ENCODE results near the gene ITPRIP.

ITPRIP gene

DNA sequence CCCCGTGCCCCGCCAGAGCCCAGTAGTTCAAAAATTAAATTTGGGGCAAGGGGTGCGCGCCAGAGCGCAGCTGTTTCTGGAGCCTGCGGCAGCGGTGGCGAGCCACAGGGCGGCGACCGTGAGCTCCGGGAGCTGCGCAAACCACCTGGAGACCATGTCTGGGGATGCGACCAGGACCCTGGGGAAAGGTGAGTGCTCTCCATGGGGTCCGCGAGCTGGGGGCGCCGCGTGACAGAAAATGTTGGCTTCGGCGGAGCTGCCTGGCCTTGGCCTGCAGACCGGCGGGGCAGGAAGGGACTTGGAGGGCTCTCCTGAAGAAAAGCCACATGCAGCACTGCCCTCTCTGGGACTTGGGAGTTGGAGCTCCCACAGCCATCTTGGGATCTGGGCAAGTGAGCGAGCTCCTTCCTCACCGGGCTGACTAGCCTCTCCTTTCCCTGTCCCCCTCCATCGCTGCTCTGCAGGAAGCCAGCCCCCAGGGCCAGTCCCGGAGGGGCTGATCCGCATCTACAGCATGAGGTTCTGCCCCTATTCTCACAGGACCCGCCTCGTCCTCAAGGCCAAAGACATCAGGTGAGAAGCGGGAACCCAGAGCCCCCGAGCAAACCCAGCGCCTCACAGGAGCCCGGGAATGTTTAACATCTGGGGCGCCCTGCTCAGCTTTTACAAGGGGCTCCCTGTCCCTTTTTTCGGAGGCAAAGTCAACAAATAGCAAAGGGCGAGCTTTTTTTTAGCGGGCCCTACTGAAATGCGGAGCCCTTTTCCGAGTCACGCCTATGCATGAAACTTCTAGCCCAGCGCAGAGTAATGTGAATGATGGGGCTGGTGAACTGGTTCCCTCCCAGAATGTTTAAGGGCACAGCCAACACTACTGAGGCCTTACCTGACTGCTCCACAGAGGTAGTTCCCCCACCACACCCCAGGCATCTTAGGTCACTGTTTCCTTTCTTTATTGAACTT, 63.2 kb downstream of the ITPRIP start:
- no peak overlapping the region for H3K9ac ChIP-seq

DNA sequence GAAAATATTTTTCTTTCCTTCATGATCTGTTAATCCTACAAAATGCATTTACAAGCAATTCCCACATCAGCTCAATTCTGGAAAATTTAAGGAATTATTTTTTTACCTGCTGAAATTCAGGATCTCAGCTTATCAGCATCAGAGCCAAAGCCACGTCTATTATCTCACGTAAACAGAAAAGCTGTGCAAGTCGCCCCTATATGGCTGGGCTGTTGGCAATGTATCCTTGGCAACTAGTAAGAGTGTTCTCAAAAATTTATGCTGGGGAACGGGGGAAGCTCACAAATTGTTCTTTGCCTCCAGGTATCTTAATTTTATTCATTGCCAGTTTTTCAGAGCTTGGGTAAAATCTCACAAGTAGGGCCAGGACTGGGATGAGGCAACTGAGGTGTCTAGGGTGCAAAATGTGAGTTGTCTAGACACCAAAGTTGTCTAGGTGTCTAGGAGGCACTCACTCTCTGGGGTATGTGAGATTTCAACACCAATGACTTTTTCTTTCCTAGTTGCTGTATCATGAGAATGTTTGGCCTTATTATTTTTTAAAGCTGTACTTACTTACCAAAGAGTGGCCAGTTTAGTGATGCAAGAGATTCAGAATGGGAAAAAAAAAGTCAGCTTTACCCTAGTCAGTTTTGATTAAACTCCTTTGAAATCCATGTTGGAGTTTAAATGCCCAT, 64.2 kb downstream of the ITPRIP start:
- no peaks in the 10 kb centered on the region for H3K36me3 ChIP-seq
- peak overlapping the region; percentile 47 for H3K4me2 ChIP-seq
- H3K4me3 ChIP-seq: no peak overlapping the region
- H3K4me1 ChIP-seq: peaks cover 6% of the 10 kb centered on the region; the same call in 1 of the 2 replicates
- H3K9ac ChIP-seq: no peak overlapping the region
- no peaks in the 10 kb centered on the region for H3K9me3 ChIP-seq
- no peaks in the 10 kb centered on the region for H4K20me1 ChIP-seq
- no peak for TF ChIP-seq Cebpa-rat (IDR thresholded peaks at IDR 0.05)
- H3K27ac ChIP-seq: no peak overlapping the region
- peaks cover 24% of the 10 kb centered on the region for H3K27me3 ChIP-seq

More for the DNA sequence above, 63.2 kb downstream of the ITPRIP start:
- Histone ChIP-seq H3K27me3 (peaks cover 24% of the 10 kb centered on the region), H3K27ac (no peak overlapping the region), H4K20me1 (no peaks in the 10 kb centered on the region), H3K9me3 (no peaks in the 10 kb centered on the region), H3K36me3 (no peaks in the 10 kb centered on the region), H3K4me2 (peak overlapping the region; percentile 47), H3K4me3 (no peak overlapping the region), H3K4me1 (no peaks in the 10 kb centered on the region)
- no peak for TF ChIP-seq Cebpa-rat (IDR thresholded peaks at IDR 0.05)

DNA sequence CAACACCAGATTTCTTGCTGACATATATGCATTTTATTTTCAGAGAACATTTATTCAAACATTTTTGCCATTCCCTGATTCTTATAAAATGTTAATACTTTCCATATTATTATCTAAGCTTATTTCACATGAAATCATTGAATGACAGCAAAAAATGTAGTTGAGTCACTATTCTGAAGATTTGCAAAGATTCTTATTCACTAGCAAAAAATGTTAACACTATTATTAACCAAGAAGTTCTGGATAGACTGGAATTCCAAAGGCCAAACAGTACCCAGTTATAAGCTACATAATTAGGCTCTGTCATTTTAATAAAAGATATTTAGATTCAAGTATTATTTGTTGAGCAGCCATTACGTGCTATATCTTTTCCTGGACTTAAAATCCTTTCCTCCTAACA, 65.0 kb downstream of the ITPRIP start:
- H3K36me3 ChIP-seq: peaks cover 2% of the 10 kb centered on the region; the same call in 1 of the 2 replicates
- no peak overlapping the region for H3K27ac ChIP-seq
- no peak overlapping the region for H3K4me2 ChIP-seq
- no peaks in the 10 kb centered on the region for H3K9me3 ChIP-seq
- H3K9ac ChIP-seq: no peak overlapping the region
- H3K4me3 ChIP-seq: no peak overlapping the region
- H4K20me1 ChIP-seq: no peaks in the 10 kb centered on the region
- peaks cover 24% of the 10 kb centered on the region for H3K27me3 ChIP-seq
- TF ChIP-seq Cebpa-rat (IDR thresholded peaks at IDR 0.05): no peak
- peaks cover 8% of the 10 kb centered on the region for H3K4me1 ChIP-seq

DNA sequence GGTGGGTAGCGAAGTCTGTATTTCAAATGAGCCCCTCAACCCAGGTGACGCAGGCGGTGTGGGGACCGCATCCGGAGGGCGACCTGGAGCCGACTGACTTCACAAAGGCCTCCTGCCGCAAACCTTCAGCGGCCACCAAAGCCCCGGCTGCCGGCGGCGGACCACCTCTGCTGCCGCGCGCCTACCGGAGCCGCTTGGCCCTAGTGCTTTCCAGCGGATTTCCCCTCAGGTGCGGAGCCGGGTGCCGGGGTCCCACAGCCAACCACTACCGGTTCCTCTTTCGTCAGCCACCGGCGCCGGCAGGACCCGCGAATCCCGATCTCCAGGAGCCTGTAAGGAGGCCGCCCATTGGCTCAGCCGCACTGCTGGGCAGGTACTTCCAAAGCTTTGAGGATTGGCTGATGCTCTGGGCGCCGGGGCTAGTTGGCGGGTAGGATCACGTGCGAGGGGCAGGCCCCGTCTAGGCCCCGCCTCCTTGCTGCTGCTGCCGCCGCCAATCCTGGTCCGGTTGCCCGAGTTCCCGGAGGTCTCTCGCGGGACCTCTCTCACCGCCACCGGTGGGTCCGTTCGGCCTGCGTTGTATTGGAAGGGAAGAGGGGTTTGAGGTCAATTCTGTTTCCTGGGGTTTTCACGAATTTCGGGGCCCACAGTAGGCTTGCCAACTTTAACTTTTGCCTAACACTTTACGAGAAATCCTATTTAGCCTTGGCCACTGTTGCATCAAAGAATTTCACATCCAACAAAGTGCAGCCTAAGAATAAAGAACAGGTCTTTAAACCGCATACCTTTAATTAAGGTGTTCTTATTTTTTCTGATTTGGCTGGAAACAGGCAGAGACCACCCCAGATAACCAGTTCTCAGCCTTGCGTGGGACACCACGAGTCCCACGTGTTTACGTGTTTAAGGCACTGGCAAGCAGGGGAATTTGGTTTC, 69.3 kb downstream of the ITPRIP start, which contains the start of gene GSTO2:
Gene GSTO2 (plus strand): TSS at position 472 of the 933 bp plus-strand sequence. CDS start 5,732 bp downstream, outside the sequence.
- H3K9ac ChIP-seq: peak within 1 kb of the TSS; percentile 85

DNA sequence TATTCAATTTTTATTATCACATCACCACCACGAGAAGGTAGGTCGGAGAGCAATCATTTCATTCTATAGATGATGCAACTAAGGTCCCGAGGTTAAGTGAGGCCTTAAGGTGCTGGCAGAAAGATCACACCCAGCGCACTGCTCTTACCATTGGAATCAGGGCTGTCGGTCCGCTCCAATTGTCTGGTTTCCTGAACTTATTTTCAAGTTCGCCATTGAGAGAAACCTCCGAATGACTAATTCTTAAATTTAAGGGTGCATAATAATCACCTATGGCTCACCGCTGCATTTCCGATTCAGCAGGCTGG, 69.9 kb downstream of the ITPRIP start:
- Histone ChIP-seq H3K4me2 (peak overlapping the region; percentile 86), H3K9me3 (no peaks in the 10 kb centered on the region), H3K4me3 (peak overlapping the region; percentile 83), H3K36me3 (peaks cover 48% of the 10 kb centered on the region), H3K27ac (peak overlapping the region; percentile 85), H4K20me1 (peaks cover 20% of the 10 kb centered on the region), H3K4me1 (peaks cover 20% of the 10 kb centered on the region), H3K27me3 (no peaks in the 10 kb centered on the region), H3K9ac (peak overlapping the region; percentile 85)
- TF ChIP-seq Cebpa-rat (IDR thresholded peaks at IDR 0.05): no peak

More for the DNA sequence above, 69.3 kb downstream of the ITPRIP start, which contains the start of gene GSTO2:
- peaks cover 18% of the 10 kb centered on the region for H4K20me1 ChIP-seq
- H3K4me1 ChIP-seq: peaks cover 20% of the 10 kb centered on the region
- peak within 1 kb of the TSS; percentile 83 for H3K4me3 ChIP-seq
- H3K9me3 ChIP-seq: no peaks in the 10 kb centered on the region
- peak within 1 kb of the TSS; percentile 86 for H3K4me2 ChIP-seq
- peaks cover 4% of the 10 kb centered on the region; the same call in 1 of the 2 replicates for H3K27me3 ChIP-seq
- H3K36me3 ChIP-seq: peaks cover 44% of the 10 kb centered on the region
- H3K27ac ChIP-seq: peak within 1 kb of the TSS; percentile 85
- no peak for TF ChIP-seq Cebpa-rat (IDR thresholded peaks at IDR 0.05)

DNA sequence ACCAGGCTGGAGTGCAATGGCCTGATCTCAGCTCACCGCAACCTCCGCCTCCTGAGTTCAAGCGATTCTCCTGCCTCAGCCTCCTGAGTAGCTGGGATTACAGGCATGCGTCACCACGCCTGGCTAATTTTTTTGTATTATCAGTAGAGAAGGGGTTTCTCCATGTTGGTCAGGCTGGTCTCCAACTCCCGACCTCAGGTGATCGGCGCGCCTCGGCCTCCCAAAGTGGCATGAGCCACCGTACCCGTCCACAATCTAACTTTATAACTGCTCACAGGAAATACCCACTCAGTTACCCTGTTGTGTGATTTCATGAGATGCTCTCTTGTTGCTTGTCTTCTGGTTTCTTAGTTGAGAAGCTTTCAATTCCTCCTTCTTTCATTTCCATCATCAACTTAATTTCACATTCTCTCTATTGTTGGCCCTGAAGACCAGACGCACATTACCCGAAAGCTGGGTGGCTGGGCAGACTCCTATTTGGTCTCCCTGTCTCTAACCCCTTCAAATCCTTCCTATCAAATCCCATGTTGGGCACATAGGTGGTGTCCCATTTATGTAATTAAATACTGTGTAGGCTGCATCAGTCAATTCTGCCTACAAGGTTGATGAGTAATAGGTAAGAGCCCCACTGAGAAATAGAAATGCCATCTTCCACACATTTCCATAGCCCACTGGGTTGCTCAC, 70.4 kb downstream of the ITPRIP start:
- Histone ChIP-seq H3K4me1 (peaks cover 20% of the 10 kb centered on the region), H3K27me3 (no peaks in the 10 kb centered on the region), H3K9me3 (no peaks in the 10 kb centered on the region), H3K4me2 (peak overlapping the region; percentile 86), H3K27ac (peak overlapping the region; percentile 85), H3K4me3 (peak overlapping the region; percentile 83), H3K9ac (peak overlapping the region; percentile 85), H4K20me1 (peaks cover 24% of the 10 kb centered on the region), H3K36me3 (peaks cover 53% of the 10 kb centered on the region)
- no peak for TF ChIP-seq Cebpa-rat (IDR thresholded peaks at IDR 0.05)

DNA sequence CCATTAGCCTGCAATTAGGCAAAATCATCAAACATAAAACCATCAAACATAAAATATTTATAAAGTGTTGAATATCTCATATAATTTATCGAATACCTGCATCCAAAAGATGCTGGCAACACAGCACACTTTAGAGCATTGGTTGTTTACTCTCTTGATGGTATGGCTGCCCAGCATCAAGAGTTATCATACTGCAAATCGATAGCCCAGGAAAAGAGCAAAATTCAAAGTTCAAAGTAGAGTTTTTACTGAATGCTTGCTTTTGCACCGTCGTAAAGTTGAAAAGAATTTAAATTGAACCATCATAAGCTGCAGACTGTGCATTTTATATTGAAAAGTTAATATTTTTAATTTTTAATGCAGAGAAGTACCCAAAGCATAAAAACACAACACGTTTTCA, 73.5 kb downstream of the ITPRIP start:
- no peaks in the 10 kb centered on the region for H3K9me3 ChIP-seq
- peaks cover 47% of the 10 kb centered on the region for H4K20me1 ChIP-seq
- TF ChIP-seq Cebpa-rat (IDR thresholded peaks at IDR 0.05): no peak
- H3K27ac ChIP-seq: no peak overlapping the region
- peaks cover 84% of the 10 kb centered on the region for H3K36me3 ChIP-seq
- peaks cover 19% of the 10 kb centered on the region for H3K4me1 ChIP-seq
- no peaks in the 10 kb centered on the region for H3K27me3 ChIP-seq
- H3K4me2 ChIP-seq: no peak overlapping the region
- H3K9ac ChIP-seq: no peak overlapping the region
- H3K4me3 ChIP-seq: no peak overlapping the region

DNA sequence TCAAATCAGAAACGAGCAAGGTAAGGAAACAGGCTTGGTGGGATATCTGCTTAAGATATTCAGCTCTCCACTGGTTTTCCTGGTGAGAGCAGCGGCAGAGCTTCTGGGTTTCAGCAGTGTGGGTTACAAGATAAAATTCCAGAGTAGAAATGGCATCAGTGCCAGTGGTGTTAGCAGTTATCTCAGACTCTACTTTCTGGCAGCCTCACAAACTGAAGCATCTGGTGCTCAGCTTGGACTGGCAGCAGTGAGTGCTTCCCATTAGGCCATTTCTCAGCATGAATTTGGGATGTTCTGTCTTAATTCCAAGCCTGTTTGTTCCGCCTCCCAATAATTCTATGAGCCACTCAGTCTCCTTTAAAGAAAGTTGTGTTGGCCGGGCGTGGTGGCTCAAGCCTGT, 76.2 kb downstream of the ITPRIP start:
- H3K27ac ChIP-seq: no peak overlapping the region

DNA sequence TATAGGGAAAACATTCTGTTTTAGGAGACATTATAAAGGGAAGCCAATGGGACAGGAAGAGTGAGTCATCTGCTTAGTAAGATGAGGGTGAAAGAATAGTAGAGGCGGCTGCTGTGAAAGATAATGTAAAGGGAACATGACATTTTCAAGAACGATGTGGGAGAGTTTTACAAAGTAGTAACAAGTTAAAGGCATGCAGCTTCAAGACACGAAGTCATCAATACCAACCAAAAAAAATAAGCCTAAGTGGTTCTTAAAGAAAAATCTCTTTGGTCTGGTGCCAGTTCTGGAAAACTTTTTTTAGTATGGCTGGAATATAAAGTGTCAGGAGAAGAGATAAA, 77.5 kb downstream of the ITPRIP start:
- Histone ChIP-seq H3K36me3 (peaks cover 83% of the 10 kb centered on the region), H3K4me1 (peaks cover 19% of the 10 kb centered on the region), H3K9ac (no peak overlapping the region), H3K27me3 (no peaks in the 10 kb centered on the region), H3K27ac (no peak overlapping the region), H4K20me1 (peaks cover 70% of the 10 kb centered on the region), H3K9me3 (no peaks in the 10 kb centered on the region), H3K4me2 (no peak overlapping the region), H3K4me3 (no peak overlapping the region)
- TF ChIP-seq Cebpa-rat (IDR thresholded peaks at IDR 0.05): no peak

More for the DNA sequence above, 76.2 kb downstream of the ITPRIP start:
- no peak overlapping the region for H3K9ac ChIP-seq
- H3K4me2 ChIP-seq: no peak overlapping the region
- H4K20me1 ChIP-seq: peaks cover 57% of the 10 kb centered on the region
- no peaks in the 10 kb centered on the region for H3K9me3 ChIP-seq
- H3K27me3 ChIP-seq: no peaks in the 10 kb centered on the region
- no peak for TF ChIP-seq Cebpa-rat (IDR thresholded peaks at IDR 0.05)
- peaks cover 6% of the 10 kb centered on the region for H3K4me1 ChIP-seq
- H3K36me3 ChIP-seq: peaks cover 94% of the 10 kb centered on the region
- no peak overlapping the region for H3K4me3 ChIP-seq
